Mesenchymal stem cell (in vitro differentiated cells and primary cell): ENCODE data around the gene IRS1.
A peak's percentile ranks its signal among the peaks of the same experiment; 100 is the strongest.

ENCODE experiments used
- DNase-seq: peaks from one replicate; pipeline ENCODE4 v3.0.0-alpha.2; 2013
- H2AFZ ChIP-seq: one replicate; pipeline ENCODE4 v1.6.1; 2013; ENCODE audit warnings: low read depth, mild to moderate bottlenecking, control low read depth, inconsistent platforms, low read length, moderate library complexity
- H2AK5ac ChIP-seq: 2 replicates; pipeline ENCODE4 v1.6.1; 2013; ENCODE audit warnings: low read length, moderate library complexity, mild to moderate bottlenecking, inconsistent platforms; ENCODE audit not compliant: severe bottlenecking
- H2BK120ac ChIP-seq: one replicate; pipeline ENCODE4 v1.6.1; 2013; ENCODE audit warnings: low read depth, mild to moderate bottlenecking, inconsistent platforms, low read length, moderate library complexity
- H2BK12ac ChIP-seq, 2 experiments: one replicate each; pipeline ENCODE4 v1.6.1; 2013; ENCODE audit warnings: inconsistent platforms in 2 of 2, low read length in 2 of 2, mild to moderate bottlenecking in 2 of 2, moderate library complexity in 2 of 2, control low read depth in 1 of 2
- H2BK15ac ChIP-seq: one replicate; pipeline ENCODE4 v1.6.1; 2013; ENCODE audit warnings: mild to moderate bottlenecking, low read depth, inconsistent platforms; ENCODE audit not compliant: poor library complexity, severe bottlenecking
- H2BK5ac ChIP-seq: 2 replicates; pipeline ENCODE4 v1.6.1; 2013; ENCODE audit warnings: low read depth, mild to moderate bottlenecking, low read length, control low read depth, inconsistent platforms; ENCODE audit not compliant: poor library complexity, severe bottlenecking
- H3K14ac ChIP-seq, 2 experiments: one replicate each; pipeline ENCODE4 v1.6.1; 2013; ENCODE audit warnings: inconsistent platforms in 2 of 2, low read length in 2 of 2, control low read depth in 1 of 2, mild to moderate bottlenecking in 1 of 2, moderate library complexity in 1 of 2
- H3K18ac ChIP-seq, 2 experiments: one replicate each; pipeline ENCODE4 v1.6.1; 2013; ENCODE audit warnings: inconsistent platforms in 2 of 2, low read length in 2 of 2, control low read depth in 1 of 2, low read depth in 1 of 2, mild to moderate bottlenecking in 1 of 2
- H3K23ac ChIP-seq, 2 experiments: one replicate each; pipeline ENCODE4 v1.6.1; 2013; ENCODE audit warnings: inconsistent platforms in 2 of 2, low read length in 2 of 2, mild to moderate bottlenecking in 2 of 2, moderate library complexity in 2 of 2, control low read depth in 1 of 2
- H3K27ac ChIP-seq: 2 replicates; pipeline ENCODE4 v1.5.1; 2013; ENCODE audit warnings: mild to moderate bottlenecking, moderate library complexity, low read length, control low read depth, inconsistent platforms; ENCODE audit not compliant: poor library complexity, severe bottlenecking
- H3K27me3 ChIP-seq, 2 experiments: 2 replicates each; pipeline versions ENCODE4 v1.6.1 to v1.7.0; 2013; ENCODE audit warnings: low read length in 2 of 2, mild to moderate bottlenecking in 2 of 2, moderate library complexity in 2 of 2, control low read depth in 1 of 2, inconsistent platforms in 1 of 2; ENCODE audit not compliant: control insufficient read depth in 1 of 2, insufficient read depth in 1 of 2
- H3K36me3 ChIP-seq, 2 experiments: 2 replicates each; pipeline versions ENCODE4 v1.6.1 to v1.7.0; 2013; ENCODE audit warnings: low read length in 2 of 2, control low read depth in 1 of 2, inconsistent platforms in 1 of 2, low read depth in 1 of 2, mild to moderate bottlenecking in 1 of 2; ENCODE audit not compliant: insufficient read depth in 2 of 2, control insufficient read depth in 1 of 2
- H3K4ac ChIP-seq, 2 experiments: one replicate each; pipeline ENCODE4 v1.6.1; 2013; ENCODE audit warnings: inconsistent platforms in 2 of 2, low read length in 2 of 2, mild to moderate bottlenecking in 2 of 2, moderate library complexity in 2 of 2, control low read depth in 1 of 2, low read depth in 1 of 2
- H3K4me1 ChIP-seq: 2 replicates; pipeline ENCODE4 v1.6.1; 2013; ENCODE audit warnings: low read depth, low read length, control low read depth; ENCODE audit not compliant: control insufficient read depth, insufficient read depth
- H3K4me2 ChIP-seq: 2 replicates; pipeline ENCODE4 v1.6.1; 2013; ENCODE audit warnings: low read length, mild to moderate bottlenecking, inconsistent platforms; ENCODE audit not compliant: poor library complexity, severe bottlenecking
- H3K4me3 ChIP-seq, 2 experiments: 2 replicates each; pipeline versions ENCODE4 v1.5.1 to v1.7.0; 2013; ENCODE audit warnings: low read length in 2 of 2, mild to moderate bottlenecking in 2 of 2, control low read depth in 1 of 2, low read depth in 1 of 2; ENCODE audit not compliant: insufficient read depth in 1 of 2
- H3K79me1 ChIP-seq: replicated peaks from 2 replicates; pipeline ENCODE4 v1.6.1; 2013; ENCODE audit warnings: mild to moderate bottlenecking, control low read depth, low read length, inconsistent platforms; ENCODE audit not compliant: poor library complexity, severe bottlenecking
- H3K9ac ChIP-seq: 2 replicates; pipeline ENCODE4 v1.7.0; 2013; ENCODE audit warnings: mild to moderate bottlenecking, low read length, moderate library complexity
- H3K9me3 ChIP-seq: 2 replicates; pipeline ENCODE4 v1.7.0; 2013; ENCODE audit warnings: mild to moderate bottlenecking, low read length; ENCODE audit not compliant: control insufficient read depth
- H4K8ac ChIP-seq: one replicate; pipeline ENCODE4 v1.6.1; 2013; ENCODE audit warnings: inconsistent platforms, mild to moderate bottlenecking, low read length, moderate library complexity
- H4K91ac ChIP-seq: one replicate; pipeline ENCODE4 v1.6.1; 2013; ENCODE audit warnings: mild to moderate bottlenecking, low read length, inconsistent platforms
- WGBS: methylation state at CpG from one replicate; pipeline ENCODE4 v1.1.7; 2013; ENCODE audit warnings: mixed read lengths; 5-methylcytosine and 5-hydroxymethylcytosine counted together

The IRS1 gene

GRCh38 chr2:226796012-226796839 lies 3.4 kb downstream of the IRS1 start:
- Histone ChIP-seq H3K14ac (peak overlapping the region in 1 of 2 experiments; percentile 30), H2BK15ac (peak overlapping the region; percentile 71), H3K23ac (peak overlapping the region in 1 of 2 experiments; percentile 46), H3K4me2 (peak overlapping the region; percentile 67), H3K27me3 (no peaks in the 10 kb centered on the region), H3K4me1 (peaks cover 35% of the 10 kb centered on the region), H4K91ac (peak overlapping the region; percentile 15), H3K27ac (no peak overlapping the region), H3K4ac (peak overlapping the region; percentile 65 to 78), H2BK5ac (no peak overlapping the region), H3K36me3 (peaks cover 30 to 32% of the 10 kb centered on the region in 2 experiments), H3K79me1 (no peaks in the 10 kb centered on the region), H3K9me3 (no peaks in the 10 kb centered on the region), H2AK5ac (peak overlapping the region; percentile 1), H3K4me3 (peak overlapping the region; percentile 18 to 86), H2AFZ (no peak overlapping the region), H4K8ac (peak overlapping the region; percentile 70), H2BK12ac (peak overlapping the region; percentile 31 to 89), H2BK120ac (peak overlapping the region; percentile 19), H3K9ac (peak overlapping the region; percentile 95), H3K18ac (peak overlapping the region; percentile 6 to 99)
- 90% methylated on average over 25 of the region's 25 CpGs for WGBS
- no peak for DNase-seq

- Histone ChIP-seq H3K14ac (peak overlapping the region in 1 of 2 experiments; percentile 91), H2AFZ (no peak overlapping the region)
- 64% methylated on average over 26 of the region's 26 CpGs for WGBS
Measured at GRCh38 chr2:226795281-226796011, 4.2 kb downstream of the IRS1 start.

GRCh38 chr2:226794751-226795171 lies 4.9 kb downstream of the IRS1 start:
- WGBS = 1% methylated on average over 5 of the region's 9 CpGs
- H2BK12ac ChIP-seq = no peak overlapping the region
- H3K27ac ChIP-seq = peak overlapping the region; percentile 11
- peak overlapping the region; percentile 28 to 86 for H3K4me3 ChIP-seq
- no peak overlapping the region for H4K8ac ChIP-seq
- H3K4me2 ChIP-seq = peak overlapping the region; percentile 67
- H3K14ac ChIP-seq = no peak overlapping the region
- no peak overlapping the region for H2AK5ac ChIP-seq
- peak; percentile 69 for DNase-seq
- no peak overlapping the region for H2BK15ac ChIP-seq
- H2BK120ac ChIP-seq = no peak overlapping the region
- H3K9me3 ChIP-seq = no peaks in the 10 kb centered on the region
- H4K91ac ChIP-seq = no peak overlapping the region
- peaks cover 37% of the 10 kb centered on the region for H3K4me1 ChIP-seq
- H2BK5ac ChIP-seq = no peak overlapping the region
- peaks cover 3% of the 10 kb centered on the region for H3K79me1 ChIP-seq
- no peaks in the 10 kb centered on the region for H3K27me3 ChIP-seq
- H3K23ac ChIP-seq = no peak overlapping the region
- no peak overlapping the region for H3K4ac ChIP-seq
- H2AFZ ChIP-seq = no peak overlapping the region
- peak overlapping the region; percentile 95 for H3K9ac ChIP-seq
- H3K18ac ChIP-seq = peak overlapping the region in 1 of 2 experiments; percentile 67
- peaks cover 30 to 32% of the 10 kb centered on the region in 2 experiments for H3K36me3 ChIP-seq

More at GRCh38 chr2:226795281-226796011, 4.2 kb downstream of the IRS1 start:
- Histone ChIP-seq H3K27me3 (no peaks in the 10 kb centered on the region), H3K9ac (peak overlapping the region; percentile 95), H4K8ac (peak overlapping the region; percentile 40), H3K79me1 (peaks cover 2% of the 10 kb centered on the region), H3K23ac (peak overlapping the region in 1 of 2 experiments; percentile 86), H4K91ac (peak overlapping the region; percentile 91), H3K9me3 (no peaks in the 10 kb centered on the region), H3K18ac (peak overlapping the region; percentile 85 to 99), H2BK12ac (peak overlapping the region in 1 of 2 experiments; percentile 89), H3K4me3 (peak overlapping the region; percentile 50 to 86), H2BK120ac (peak overlapping the region; percentile 19), H3K4me2 (peak overlapping the region; percentile 67), H3K4ac (peak overlapping the region; percentile 65 to 78), H3K4me1 (peaks cover 39% of the 10 kb centered on the region), H3K27ac (peak overlapping the region; percentile 28), H2BK5ac (no peak overlapping the region), H3K36me3 (peaks cover 30 to 32% of the 10 kb centered on the region in 2 experiments), H2AK5ac (peak overlapping the region; percentile 3), H2BK15ac (peak overlapping the region; percentile 71)
- no peak for DNase-seq
